Esophagus (tissue), 2 donors: ENCODE data around the gene PLCG1. TPM values are rescaled to one million over a fixed set of nuclear protein-coding genes. Genes with fewer than 3 reads are reported as not detected.

Experiments
- H3K27ac ChIP-seq, 2 donors: one replicate each; pipeline ENCODE4 v1.5.1; 2013; ENCODE audit warnings: low read depth in 2 of 2, mild to moderate bottlenecking in 2 of 2, inconsistent platforms in 1 of 2, low read length in 1 of 2, moderate library complexity in 1 of 2
- H3K27me3 ChIP-seq, 2 donors: one replicate each; pipeline ENCODE4 v1.6.1; 2013; ENCODE audit warnings: low read length in 2 of 2, control low read depth in 1 of 2, mild to moderate bottlenecking in 1 of 2; ENCODE audit not compliant: insufficient read depth in 2 of 2, control insufficient read depth in 1 of 2
- H3K36me3 ChIP-seq, 2 donors: one replicate each; pipeline ENCODE4 v1.6.1; 2013; ENCODE audit warnings: low read length in 1 of 2; ENCODE audit not compliant: control insufficient read depth in 2 of 2, insufficient read depth in 2 of 2
- H3K4me1 ChIP-seq, 2 donors: one replicate each; pipeline ENCODE4 v1.6.1; 2013; ENCODE audit warnings: low read length in 1 of 2; ENCODE audit not compliant: control insufficient read depth in 2 of 2, insufficient read depth in 2 of 2
- H3K4me3 ChIP-seq, 2 donors: one replicate each; pipeline ENCODE4 v1.5.1; 2013; ENCODE audit warnings: low read length in 2 of 2, mild to moderate bottlenecking in 2 of 2, low read depth in 1 of 2, moderate library complexity in 1 of 2
- H3K9me3 ChIP-seq, 2 donors: one replicate each; pipeline ENCODE4 v1.6.1; 2013; ENCODE audit warnings: mild to moderate bottlenecking in 2 of 2, low read depth in 1 of 2, low read length in 1 of 2, moderate library complexity in 1 of 2; ENCODE audit not compliant: control insufficient read depth in 2 of 2, insufficient read depth in 1 of 2
- WGBS, 2 donors: extraction: QIAGEN DNeasy Blood & Tissue Kit; methylation state at CpG; one replicate each; pipeline ENCODE4 v1.1.7; 2013; 5-methylcytosine and 5-hydroxymethylcytosine counted together
- polyA plus RNA-seq, 2 donors: library from polyadenylated mRNA; stranded (reverse); fragments of 200-250 nt; gene quantifications; one replicate each; pipeline ENCODE4 v1.2.3, GENCODE V29; 2013
- donor health status: healthy with polysubstance abuse.
- donor health status: Bipolar disorder and iron deficiency.

The PLCG1 gene
- polyA plus RNA-seq, 2 donors = 26.2 to 45.3 TPM

DNA sequence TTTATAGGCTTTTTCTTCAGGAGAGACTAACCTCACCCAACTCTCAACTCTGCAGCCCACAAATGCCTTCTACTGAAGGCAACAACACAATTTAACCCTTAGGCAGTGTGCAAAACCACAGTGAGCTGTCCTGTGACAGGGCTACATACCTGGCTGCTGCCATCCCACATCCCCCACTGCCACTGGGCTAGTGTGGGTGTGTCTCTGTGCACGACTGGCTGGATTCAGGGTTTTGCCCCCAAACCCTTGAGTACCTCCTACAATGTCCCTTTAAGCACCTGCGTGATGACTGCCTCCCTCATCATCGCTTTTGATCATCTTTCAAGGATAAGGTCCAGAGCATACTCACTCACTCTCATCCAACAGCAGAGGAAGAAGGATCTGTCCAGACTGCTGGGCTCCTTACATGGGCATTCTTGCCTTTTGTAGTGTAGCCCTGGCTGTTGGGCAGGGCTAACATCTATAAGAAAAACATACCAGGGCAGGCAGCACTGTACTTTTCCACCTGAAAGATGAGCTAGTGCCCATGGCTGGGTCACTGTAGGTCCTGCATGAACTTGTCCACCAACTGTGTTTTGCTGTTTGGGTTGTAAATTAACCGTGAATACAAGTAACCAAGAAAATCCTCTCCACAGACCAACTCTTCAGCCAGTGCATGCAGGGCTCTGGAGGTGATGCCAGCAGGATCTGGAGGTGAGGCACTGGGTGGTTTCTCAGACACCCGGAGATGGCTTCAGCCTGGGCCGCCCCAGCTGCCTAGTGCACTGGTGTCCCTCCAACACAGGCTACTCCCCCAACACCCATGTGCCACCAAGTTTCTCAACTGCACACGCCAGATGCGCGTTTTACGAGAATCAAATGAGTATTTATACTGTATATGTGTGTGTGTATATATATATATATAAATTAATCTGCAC is 45.2 kb downstream of the PLCG1 start:
- no peak overlapping the region for H3K4me3 ChIP-seq
- no peaks in the 10 kb centered on the region for H3K9me3 ChIP-seq
- H3K4me1 ChIP-seq = peaks cover 0 to 2% of the 10 kb centered on the region in 2 donors
- H3K27ac ChIP-seq = no peak overlapping the region
- WGBS, 2 donors = 83 to 86% methylated on average over 10 of the region's 10 CpGs
- no peaks in the 10 kb centered on the region for H3K27me3 ChIP-seq
- H3K36me3 ChIP-seq = no peaks in the 10 kb centered on the region

DNA sequence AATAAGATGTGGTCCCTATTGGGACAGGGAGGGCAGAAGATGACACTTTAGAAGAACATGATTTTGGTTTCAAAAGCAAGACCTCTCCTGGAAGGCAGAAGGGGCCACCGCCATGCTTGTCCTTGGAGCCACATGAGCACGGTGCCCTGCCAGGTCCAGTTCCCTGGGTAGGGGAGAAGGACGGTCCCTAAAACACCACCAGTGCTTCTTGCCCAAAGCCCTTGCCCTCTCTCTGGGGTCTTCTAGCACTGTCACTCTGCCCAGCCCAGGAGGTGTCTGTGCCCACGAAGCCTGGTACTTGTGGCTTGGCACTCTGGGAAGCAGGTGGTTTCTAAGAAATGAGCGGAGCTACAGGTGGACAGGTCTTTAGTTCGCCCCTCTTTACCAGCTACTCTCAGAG is 46.0 kb downstream of the PLCG1 start:
- Histone ChIP-seq H3K9me3 (no peaks in the 10 kb centered on the region), H3K4me1 (peaks cover 0 to 2% of the 10 kb centered on the region in 2 donors), H3K36me3 (no peaks in the 10 kb centered on the region), H3K27ac (no peak overlapping the region), H3K27me3 (no peaks in the 10 kb centered on the region), H3K4me3 (no peak overlapping the region)
- WGBS, 2 donors = 94 to 99% methylated on average over 6 of the region's 6 CpGs

DNA sequence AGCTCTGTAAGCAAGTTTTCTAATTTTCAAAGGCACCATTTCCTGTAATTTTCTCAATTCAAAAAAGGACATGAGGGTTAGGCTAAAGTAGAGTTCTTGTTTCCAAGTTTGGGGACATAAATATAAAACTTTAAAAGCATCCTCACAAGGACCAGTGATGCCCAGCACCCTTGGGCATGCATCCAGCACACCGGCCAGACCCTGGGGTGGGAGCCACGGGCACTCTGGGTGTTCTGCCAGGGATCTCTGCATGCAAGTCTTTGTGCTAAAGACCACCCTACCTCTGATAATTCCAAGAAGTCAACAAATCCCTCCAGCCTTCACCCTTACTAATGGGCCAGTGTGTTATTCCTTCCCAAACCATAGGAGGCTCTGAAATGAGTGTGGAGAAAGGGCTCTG is 46.5 kb downstream of the PLCG1 start:
- H3K4me3 ChIP-seq = no peak overlapping the region
- no peaks in the 10 kb centered on the region for H3K36me3 ChIP-seq
- H3K27me3 ChIP-seq = no peaks in the 10 kb centered on the region
- peaks cover 0 to 2% of the 10 kb centered on the region in 2 donors for H3K4me1 ChIP-seq
- no peaks in the 10 kb centered on the region for H3K9me3 ChIP-seq
- H3K27ac ChIP-seq = no peak overlapping the region
- WGBS, 2 donors = 91 to 96% methylated on average over 2 of the region's 2 CpGs

DNA sequence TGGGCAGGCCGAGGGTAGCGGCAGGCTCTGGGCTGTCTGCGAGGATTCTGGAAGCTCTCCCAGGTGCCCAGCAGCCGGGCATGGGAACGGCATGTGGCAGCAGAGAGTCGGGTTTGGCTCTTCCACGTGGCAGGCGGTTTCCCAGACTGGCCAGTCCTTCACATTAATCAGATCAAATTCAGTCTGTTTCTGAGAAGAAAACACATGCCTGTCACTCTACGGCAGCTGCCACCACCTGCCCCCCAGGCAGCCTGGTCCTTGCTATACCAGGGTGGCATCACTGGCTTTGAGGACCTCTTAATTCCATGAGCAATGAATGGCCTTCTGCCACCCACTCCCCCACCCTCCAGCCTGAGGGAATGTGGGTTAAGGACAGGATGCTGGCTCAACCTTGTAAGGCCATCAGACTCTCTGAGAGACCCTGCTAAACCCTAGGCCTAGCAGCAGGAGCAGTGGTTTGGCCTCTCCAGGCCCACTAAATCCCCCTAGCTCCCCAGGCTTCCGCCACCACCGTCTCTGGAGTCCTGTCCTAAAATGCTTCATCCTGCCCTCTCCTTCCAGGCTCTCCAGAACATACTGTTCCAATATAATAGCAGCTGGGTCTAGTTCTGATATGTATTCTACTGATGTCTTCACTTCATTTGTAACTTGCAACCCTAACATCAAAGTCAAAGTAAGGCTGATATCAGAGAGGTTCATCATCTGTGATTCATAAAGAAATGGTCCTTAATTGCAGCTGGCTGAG is 47.8 kb downstream of the PLCG1 start:
- WGBS, 2 donors = 88% methylated on average over 11 of the region's 11 CpGs
- Histone ChIP-seq H3K27me3 (no peaks in the 10 kb centered on the region), H3K9me3 (no peaks in the 10 kb centered on the region), H3K4me3 (no peak overlapping the region), H3K36me3 (no peaks in the 10 kb centered on the region), H3K27ac (no peak overlapping the region), H3K4me1 (no peaks in the 10 kb centered on the region)

DNA sequence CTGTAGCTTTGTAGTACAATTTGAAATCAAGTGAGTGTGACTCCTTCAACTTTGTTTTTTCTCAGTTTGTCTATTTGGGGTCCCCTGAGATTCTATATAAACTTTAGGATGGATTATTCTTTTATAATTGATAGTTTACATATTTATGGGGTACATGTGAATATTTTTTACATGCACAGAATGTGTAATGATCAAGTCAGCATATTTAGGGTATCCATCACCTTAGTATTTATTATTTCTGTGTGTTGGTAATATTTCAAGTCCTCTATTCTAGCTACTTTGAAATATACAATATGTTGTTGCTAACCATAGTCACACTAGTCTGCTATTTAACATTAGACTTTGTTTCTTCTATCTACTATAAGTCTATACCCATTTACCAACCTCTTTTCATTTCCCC is 50.3 kb downstream of the PLCG1 start:
- Histone ChIP-seq H3K36me3 (peaks cover 0 to 2% of the 10 kb centered on the region in 2 donors), H3K4me1 (no peaks in the 10 kb centered on the region), H3K27ac (no peak overlapping the region), H3K9me3 (peaks cover 0 to 10% of the 10 kb centered on the region in 2 donors), H3K4me3 (no peak overlapping the region), H3K27me3 (no peaks in the 10 kb centered on the region)

DNA sequence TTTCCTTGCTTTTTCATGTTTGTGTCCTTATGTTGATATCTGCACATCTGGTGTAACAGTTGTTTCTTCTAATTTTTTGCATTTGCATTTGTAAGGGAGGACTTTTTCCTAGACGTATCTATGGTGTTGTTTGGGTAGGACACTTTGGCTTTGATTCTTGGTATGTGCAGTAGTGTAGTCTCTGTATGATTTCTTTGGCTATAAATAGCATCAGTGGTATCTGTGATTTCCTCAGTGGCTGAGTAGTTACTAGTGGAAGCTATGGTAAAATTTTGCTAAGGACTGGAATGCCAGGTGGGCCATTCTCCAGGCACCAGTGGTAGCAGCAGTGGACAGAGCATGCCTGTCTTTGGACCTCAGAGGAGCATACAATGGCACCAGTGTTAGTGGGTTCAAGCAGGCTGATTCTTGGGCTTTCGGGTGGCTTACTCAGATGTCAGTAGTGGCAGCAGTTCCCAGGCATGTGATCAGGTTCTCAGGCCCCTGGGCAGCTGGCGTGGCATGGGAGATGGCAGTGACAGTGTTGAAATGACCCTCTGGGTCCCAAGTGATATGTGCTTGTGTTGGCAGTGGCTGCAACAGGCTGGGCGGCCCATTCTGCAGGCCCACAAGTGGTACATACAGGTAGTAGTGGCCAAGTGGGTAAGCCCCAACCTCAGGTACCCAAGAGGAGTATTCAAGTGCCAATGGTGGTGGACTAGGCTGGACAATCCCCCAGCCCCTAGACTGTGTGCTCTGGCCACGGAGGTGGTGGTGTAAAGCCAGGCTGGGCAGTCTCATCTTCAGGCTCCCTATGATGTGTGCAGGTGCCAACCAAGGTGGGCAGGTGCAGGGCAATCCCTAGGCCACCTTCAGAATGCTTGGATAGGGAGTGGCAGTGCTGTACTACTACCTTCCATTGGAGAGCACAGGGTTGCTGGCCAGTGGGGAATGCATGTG is 54.5 kb downstream of the PLCG1 start:
- Histone ChIP-seq H3K27me3 (no peaks in the 10 kb centered on the region), H3K27ac (no peak overlapping the region), H3K36me3 (peaks cover 0 to 2% of the 10 kb centered on the region in 2 donors), H3K4me1 (no peaks in the 10 kb centered on the region), H3K9me3 (peaks cover 0 to 10% of the 10 kb centered on the region in 2 donors), H3K4me3 (no peak overlapping the region)
- WGBS, 2 donors = 94 to 97% methylated on average over 5 of the region's 5 CpGs

DNA sequence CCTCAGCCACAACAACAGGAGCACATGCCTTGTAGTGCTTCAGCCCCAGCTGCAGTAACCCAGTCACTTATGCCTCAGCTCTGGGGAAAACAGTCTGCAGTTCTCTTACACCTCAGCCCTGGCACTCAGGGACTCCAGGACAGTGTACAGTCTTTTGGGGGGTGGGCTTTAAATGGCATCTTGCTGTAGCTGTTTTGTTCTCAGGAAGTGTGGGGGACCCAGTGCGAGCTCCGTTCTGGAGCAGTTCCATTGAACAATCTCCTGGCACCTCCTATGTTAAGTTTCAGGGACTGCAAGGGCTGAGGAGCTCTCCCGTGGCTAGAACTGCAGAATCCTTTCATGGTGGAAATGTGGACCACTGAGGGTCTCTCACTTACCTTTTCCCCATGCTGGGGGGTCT is 55.2 kb downstream of the PLCG1 start:
- H3K27ac ChIP-seq = no peak overlapping the region
- peaks cover 0 to 2% of the 10 kb centered on the region in 2 donors for H3K36me3 ChIP-seq
- H3K27me3 ChIP-seq = no peaks in the 10 kb centered on the region
- no peaks in the 10 kb centered on the region for H3K4me1 ChIP-seq
- peaks cover 0 to 10% of the 10 kb centered on the region in 2 donors for H3K9me3 ChIP-seq
- WGBS, 2 donors = 93 to 96% methylated on average over 3 of the region's 3 CpGs
- H3K4me3 ChIP-seq = no peak overlapping the region

DNA sequence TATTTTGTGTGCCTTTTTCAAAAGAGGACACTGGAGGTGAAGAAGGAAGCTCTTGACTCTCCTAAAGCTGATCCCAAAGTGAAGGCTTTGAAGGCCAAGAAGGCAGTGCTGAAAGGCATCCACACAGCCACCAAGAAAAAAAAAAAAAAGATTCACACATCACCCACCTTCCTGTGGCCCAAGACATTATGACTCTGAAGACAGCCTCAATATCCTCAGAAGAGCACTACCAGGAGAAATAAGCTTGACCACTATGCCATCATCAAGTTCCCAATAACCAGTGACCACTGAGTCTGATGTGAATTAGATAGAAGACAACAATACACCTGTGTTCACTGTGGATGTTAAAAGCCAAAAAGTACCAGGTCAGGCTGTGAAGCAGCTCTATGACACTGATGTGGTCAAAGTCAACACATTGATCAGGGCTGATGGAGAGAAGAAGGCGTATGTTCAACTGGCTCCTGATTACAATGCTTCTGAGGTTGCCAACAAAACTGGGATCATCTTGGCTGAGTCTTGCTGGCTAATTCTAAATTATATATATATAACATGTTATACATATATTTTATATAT is 59.4 kb downstream of the PLCG1 start:
- Histone ChIP-seq H3K4me1 (peaks cover 0 to 2% of the 10 kb centered on the region in 2 donors), H3K27me3 (no peaks in the 10 kb centered on the region), H3K27ac (no peak overlapping the region), H3K9me3 (peaks cover 0 to 11% of the 10 kb centered on the region in 2 donors), H3K4me3 (no peak overlapping the region), H3K36me3 (peaks cover 0 to under 1% of the 10 kb centered on the region in 2 donors)
- WGBS, 2 donors = 98 to 100% methylated on average over 1 of the region's 1 CpG

DNA sequence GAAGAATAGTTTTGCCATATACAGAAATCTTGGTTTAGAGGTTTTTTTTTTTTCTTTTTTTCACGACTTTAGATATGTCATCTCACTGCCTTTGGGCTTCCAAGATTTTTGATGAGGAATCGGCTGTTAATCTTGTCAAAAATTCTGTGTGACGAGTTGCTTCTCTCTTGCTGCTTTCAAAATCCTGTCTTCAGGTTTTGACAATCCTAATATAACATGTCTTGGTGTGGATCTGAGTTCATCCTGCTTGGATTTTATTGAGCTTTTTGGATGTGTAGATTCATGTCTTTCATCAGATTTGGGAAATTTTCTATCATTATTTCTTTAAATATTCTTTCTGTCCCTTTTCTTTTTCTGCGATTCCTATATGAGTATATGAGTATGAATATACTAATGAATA is 61.1 kb downstream of the PLCG1 start:
- Histone ChIP-seq H3K9me3 (peaks cover 0 to 2% of the 10 kb centered on the region in 2 donors), H3K36me3 (peaks cover 0 to 3% of the 10 kb centered on the region in 2 donors), H3K4me3 (no peak overlapping the region), H3K4me1 (peaks cover 0 to 2% of the 10 kb centered on the region in 2 donors), H3K27ac (no peak overlapping the region), H3K27me3 (no peaks in the 10 kb centered on the region)
- 96 to 97% methylated on average over 4 of the region's 4 CpGs for WGBS, 2 donors
